HL-60 (cell line): Measurements from ENCODE around the gene SKP2.

Source experiments
- CTCF ChIP-seq: IDR thresholded peaks from one replicate; pipeline ENCODE4 v1.5.1; 2011; ENCODE audit warnings: low read length, control low read depth, inconsistent platforms; ENCODE audit not compliant: insufficient read depth
- SPI1 ChIP-seq: IDR thresholded peaks from 2 replicates; pipeline ENCODE4 v1.6.1; 2012; ENCODE audit warnings: low read depth, mild to moderate bottlenecking, borderline replicate concordance

- TF ChIP-seq SPI1 (no peak), CTCF (no peak)
Measured at GRCh38 chr5:36164461-36164860, 12.6 kb downstream of the SKP2 start.
